HepG2 (cell line): Measurements from ENCODE around the gene ACOT8. TPM values are rescaled to one million over a fixed set of nuclear protein-coding genes. Genes with fewer than 3 reads are reported as not detected.
A peak's percentile ranks its signal among the peaks of the same experiment; 100 is the strongest.

Experiments used
- ARID2 ChIP-seq: sonication (generic); formaldehyde crosslinking; IDR thresholded peaks from 2 replicates; pipeline ENCODE4 v1.8.1; 2022; ENCODE audit warnings: mild to moderate bottlenecking, missing genetic modification reagents, borderline replicate concordance
- GABPB1 ChIP-seq: IDR thresholded peaks from 2 replicates; pipeline ENCODE4 v1.6.1; 2016; ENCODE audit warnings: mild to moderate bottlenecking, missing genetic modification reagents, moderate library complexity, missing compliant biosample characterization
- HES4 ChIP-seq: sonication (generic); formaldehyde crosslinking; IDR thresholded peaks from 2 replicates; pipeline ENCODE4 v1.9.0; 2021; ENCODE audit warnings: mild to moderate bottlenecking, missing genetic modification reagents, borderline replicate concordance
- JDP2 ChIP-seq: sonication (generic); formaldehyde crosslinking; IDR thresholded peaks from 2 replicates; pipeline ENCODE4 v1.8.1; 2022; ENCODE audit warnings: missing genetic modification reagents, borderline replicate concordance
- KAT8 ChIP-seq: IDR thresholded peaks from 2 replicates; pipeline ENCODE4 v1.6.1; 2016; ENCODE audit warnings: missing genetic modification reagents, missing compliant biosample characterization
- KDM5A ChIP-seq: fragments of 200-600 bp; sonication (generic); IDR thresholded peaks from 2 replicates; pipeline ENCODE4 v1.7.0; 2018; ENCODE audit warnings: antibody characterized with exemption, mild to moderate bottlenecking, low read length, borderline replicate concordance
- SOX6 ChIP-seq, 2 experiments: fragments of 450-650 bp in 1 of 2; sonication (generic) in 1 of 2; formaldehyde crosslinking in 1 of 2; IDR thresholded peaks; 2 replicates each; pipeline versions ENCODE4 v1.4.0 to v1.6.1; 2017 to 2020; ENCODE audit warnings: antibody characterized with exemption in 1 of 2, mild to moderate bottlenecking in 1 of 2, missing genetic modification reagents in 1 of 2
- TAF1 ChIP-seq: sonication (generic); formaldehyde crosslinking; IDR thresholded peaks from 2 replicates; pipeline ENCODE4 v1.4.0; 2020; ENCODE audit warnings: missing genetic modification reagents
- TP53 ChIP-seq: sonication (generic); formaldehyde crosslinking; conservative IDR thresholded peaks from 2 replicates; pipeline ENCODE4 v1.4.0; 2020; ENCODE audit warnings: missing genetic modification reagents
- YY1 ChIP-seq: IDR thresholded peaks from 2 replicates; pipeline ENCODE4 v1.6.1; 2011; ENCODE audit warnings: low read length, low read depth, moderate library complexity, mild to moderate bottlenecking; ENCODE audit not compliant: insufficient read depth, insufficient replicate concordance
- ZNF124 ChIP-seq: sonication (generic); formaldehyde crosslinking; IDR thresholded peaks from 2 replicates; pipeline ENCODE4 v1.4.0; 2020; ENCODE audit warnings: missing genetic modification reagents
- ZNF251 ChIP-seq: sonication (generic); formaldehyde crosslinking; IDR thresholded peaks from 2 replicates; pipeline ENCODE4 v1.9.0; 2021; ENCODE audit warnings: mild to moderate bottlenecking, missing genetic modification reagents
- polyA plus RNA-seq, 8 experiments: library from polyadenylated mRNA; depleted of rRNA in 3 of 8; stranded (reverse) in 7 of 8; unstranded in 1 of 8; fragments of >200 nt; fragmentation: Illumina TruSeq in 4 of 8; extraction: Trizol in 4 of 8; gene quantifications; 2 replicates each; pipeline versions ENCODE4 v1.2.1 to v1.2.3, GENCODE V29; 2011 to 2016; ENCODE audit warnings: low read depth in 4 of 8, missing spikeins in 1 of 8, mixed read lengths in 1 of 8; ENCODE audit not compliant: insufficient read depth in 1 of 8
- total RNA-seq, 5 experiments: library from RNA; depleted of rRNA; stranded (reverse); fragments of >200 nt; fragmentation: Illumina TruSeq; extraction: Trizol; gene quantifications; 2 replicates each; pipeline ENCODE4 v1.2.3, GENCODE V29; 2016; ENCODE audit warnings: low read depth in 1 of 5
- TF ChIP-seq, protein P1 (sequence below), 2 experiments: fragments of 450-650 bp in 1 of 2; sonication (generic) in 1 of 2; formaldehyde crosslinking in 1 of 2; IDR thresholded peaks; 2 replicates each; pipeline versions ENCODE4 v1.6.1 to v1.8.0; 2016 to 2022; ENCODE audit warnings: antibody characterized with exemption in 1 of 2, mild to moderate bottlenecking in 1 of 2, missing genetic modification reagents in 1 of 2
- TF ChIP-seq, protein P2 (sequence below): sonication (generic); formaldehyde crosslinking; IDR thresholded peaks from 2 replicates; pipeline ENCODE4 v1.5.1; 2020; ENCODE audit warnings: missing genetic modification reagents, mild to moderate bottlenecking, borderline replicate concordance
- TF ChIP-seq, protein P3 (sequence below): IDR thresholded peaks from 2 replicates; pipeline ENCODE4 v1.6.1; 2016; ENCODE audit warnings: mild to moderate bottlenecking

ACOT8 gene
- total and polyA plus RNA-seq, 2 of the 13 experiments (the other 11 are each of a cell fraction or from before 2014, with no cell fraction given), result 31.4 to 45.5 TPM

DNA sequence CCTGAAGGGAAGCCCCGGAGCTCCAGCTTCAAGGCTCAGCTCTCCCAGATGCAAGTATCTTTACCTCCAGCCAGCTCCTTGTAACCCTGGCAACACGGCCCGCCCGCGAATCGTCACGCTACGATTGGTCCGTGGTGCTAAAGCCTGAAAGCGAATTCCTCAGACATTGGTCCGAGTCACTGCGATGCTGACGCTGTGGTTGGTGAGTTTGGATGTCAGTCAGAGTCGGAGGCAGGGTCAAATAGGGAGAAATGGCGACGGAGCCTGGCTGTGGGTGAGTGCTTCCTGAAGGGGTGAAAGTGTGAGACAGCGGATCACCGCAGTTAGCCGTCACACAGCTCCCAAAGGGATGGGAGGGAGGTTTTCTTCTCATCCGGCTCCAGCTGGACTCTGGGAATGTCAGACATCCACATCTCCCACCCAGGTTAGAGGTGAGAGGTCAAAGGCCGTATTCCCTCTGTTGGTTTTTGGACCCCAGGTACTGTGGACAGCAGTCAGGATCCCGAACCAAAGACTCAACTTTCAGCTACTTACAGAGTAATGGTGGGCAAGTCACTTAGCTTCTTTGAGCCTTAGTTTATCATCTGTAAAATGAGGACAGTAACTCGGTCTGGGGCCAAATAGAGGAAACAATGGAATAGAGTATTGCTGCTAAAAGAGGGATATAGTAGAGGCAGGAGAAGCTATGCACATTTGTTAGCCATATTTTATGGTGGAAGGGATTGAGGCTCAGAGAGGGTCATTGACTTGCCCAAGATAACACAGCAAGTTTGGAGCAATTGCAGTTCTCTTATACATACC, 24.0 kb upstream of the ACOT8 start, which contains the start of gene ZSWIM1 (continued):
- TF ChIP-seq, protein P1, sequence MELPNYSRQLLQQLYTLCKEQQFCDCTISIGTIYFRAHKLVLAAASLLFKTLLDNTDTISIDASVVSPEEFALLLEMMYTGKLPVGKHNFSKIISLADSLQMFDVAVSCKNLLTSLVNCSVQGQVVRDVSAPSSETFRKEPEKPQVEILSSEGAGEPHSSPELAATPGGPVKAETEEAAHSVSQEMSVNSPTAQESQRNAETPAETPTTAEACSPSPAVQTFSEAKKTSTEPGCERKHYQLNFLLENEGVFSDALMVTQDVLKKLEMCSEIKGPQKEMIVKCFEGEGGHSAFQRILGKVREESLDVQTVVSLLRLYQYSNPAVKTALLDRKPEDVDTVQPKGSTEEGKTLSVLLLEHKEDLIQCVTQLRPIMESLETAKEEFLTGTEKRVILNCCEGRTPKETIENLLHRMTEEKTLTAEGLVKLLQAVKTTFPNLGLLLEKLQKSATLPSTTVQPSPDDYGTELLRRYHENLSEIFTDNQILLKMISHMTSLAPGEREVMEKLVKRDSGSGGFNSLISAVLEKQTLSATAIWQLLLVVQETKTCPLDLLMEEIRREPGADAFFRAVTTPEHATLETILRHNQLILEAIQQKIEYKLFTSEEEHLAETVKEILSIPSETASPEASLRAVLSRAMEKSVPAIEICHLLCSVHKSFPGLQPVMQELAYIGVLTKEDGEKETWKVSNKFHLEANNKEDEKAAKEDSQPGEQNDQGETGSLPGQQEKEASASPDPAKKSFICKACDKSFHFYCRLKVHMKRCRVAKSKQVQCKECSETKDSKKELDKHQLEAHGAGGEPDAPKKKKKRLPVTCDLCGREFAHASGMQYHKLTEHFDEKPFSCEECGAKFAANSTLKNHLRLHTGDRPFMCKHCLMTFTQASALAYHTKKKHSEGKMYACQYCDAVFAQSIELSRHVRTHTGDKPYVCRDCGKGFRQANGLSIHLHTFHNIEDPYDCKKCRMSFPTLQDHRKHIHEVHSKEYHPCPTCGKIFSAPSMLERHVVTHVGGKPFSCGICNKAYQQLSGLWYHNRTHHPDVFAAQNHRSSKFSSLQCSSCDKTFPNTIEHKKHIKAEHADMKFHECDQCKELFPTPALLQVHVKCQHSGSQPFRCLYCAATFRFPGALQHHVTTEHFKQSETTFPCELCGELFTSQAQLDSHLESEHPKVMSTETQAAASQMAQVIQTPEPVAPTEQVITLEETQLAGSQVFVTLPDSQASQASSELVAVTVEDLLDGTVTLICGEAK (IDR thresholded peaks at IDR 0.05), result no peak
- TF ChIP-seq, protein P1 (CRISPR knock-in tag; IDR thresholded peaks at IDR 0.05), result peak; percentile 71; the same call in 1 of the 2 replicates
- peak; percentile 96 for TF ChIP-seq YY1
- no peak for TF ChIP-seq JDP2 (CRISPR knock-in tag)
- TF ChIP-seq ZNF251 (CRISPR knock-in tag), result no peak
- TF ChIP-seq TAF1 (CRISPR knock-in tag), result peak; percentile 99
- TF ChIP-seq, protein P2, sequence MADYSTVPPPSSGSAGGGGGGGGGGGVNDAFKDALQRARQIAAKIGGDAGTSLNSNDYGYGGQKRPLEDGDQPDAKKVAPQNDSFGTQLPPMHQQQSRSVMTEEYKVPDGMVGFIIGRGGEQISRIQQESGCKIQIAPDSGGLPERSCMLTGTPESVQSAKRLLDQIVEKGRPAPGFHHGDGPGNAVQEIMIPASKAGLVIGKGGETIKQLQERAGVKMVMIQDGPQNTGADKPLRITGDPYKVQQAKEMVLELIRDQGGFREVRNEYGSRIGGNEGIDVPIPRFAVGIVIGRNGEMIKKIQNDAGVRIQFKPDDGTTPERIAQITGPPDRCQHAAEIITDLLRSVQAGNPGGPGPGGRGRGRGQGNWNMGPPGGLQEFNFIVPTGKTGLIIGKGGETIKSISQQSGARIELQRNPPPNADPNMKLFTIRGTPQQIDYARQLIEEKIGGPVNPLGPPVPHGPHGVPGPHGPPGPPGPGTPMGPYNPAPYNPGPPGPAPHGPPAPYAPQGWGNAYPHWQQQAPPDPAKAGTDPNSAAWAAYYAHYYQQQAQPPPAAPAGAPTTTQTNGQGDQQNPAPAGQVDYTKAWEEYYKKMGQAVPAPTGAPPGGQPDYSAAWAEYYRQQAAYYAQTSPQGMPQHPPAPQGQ (CRISPR knock-in tag), result 0 out of 2 replicates have a peak, but pooled peaks have one; percentile 43
- TF ChIP-seq GABPB1 (CRISPR knock-in tag), result peak; percentile 52; the same call in 1 of the 2 replicates
- no peak for TF ChIP-seq SOX6 (IDR thresholded peaks at IDR 0.05)
- peak; percentile 64 for TF ChIP-seq SOX6 (CRISPR knock-in tag; IDR thresholded peaks at IDR 0.05)
- no peak for TF ChIP-seq TP53
- TF ChIP-seq HES4, result peak; percentile 54; the same call in 1 of the 2 replicates
- 0 out of 2 replicates have a peak, but pooled peaks have one; percentile 44 for TF ChIP-seq ARID2 (CRISPR knock-in tag)
- TF ChIP-seq ZNF124, result peak; percentile 93; the same call in 1 of the 2 replicates
- TF ChIP-seq KDM5A, result peak; percentile 86
- peak; percentile 94 for TF ChIP-seq KAT8 (CRISPR knock-in tag)
- TF ChIP-seq, protein P3, sequence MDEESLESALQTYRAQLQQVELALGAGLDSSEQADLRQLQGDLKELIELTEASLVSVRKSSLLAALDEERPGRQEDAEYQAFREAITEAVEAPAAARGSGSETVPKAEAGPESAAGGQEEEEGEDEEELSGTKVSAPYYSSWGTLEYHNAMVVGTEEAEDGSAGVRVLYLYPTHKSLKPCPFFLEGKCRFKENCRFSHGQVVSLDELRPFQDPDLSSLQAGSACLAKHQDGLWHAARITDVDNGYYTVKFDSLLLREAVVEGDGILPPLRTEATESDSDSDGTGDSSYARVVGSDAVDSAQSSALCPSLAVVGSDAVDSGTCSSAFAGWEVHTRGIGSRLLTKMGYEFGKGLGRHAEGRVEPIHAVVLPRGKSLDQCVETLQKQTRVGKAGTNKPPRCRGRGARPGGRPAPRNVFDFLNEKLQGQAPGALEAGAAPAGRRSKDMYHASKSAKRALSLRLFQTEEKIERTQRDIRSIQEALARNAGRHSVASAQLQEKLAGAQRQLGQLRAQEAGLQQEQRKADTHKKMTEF (CRISPR knock-in tag), result peak; percentile 85
